Measurements from ENCODE around the gene ANKLE2. TPM values are rescaled to one million over a fixed set of nuclear protein-coding genes. Genes with fewer than 3 reads are reported as not detected.

The ANKLE2 gene
- total RNA-seq (2022; extraction: Qiagen RNA extraction; ENCODE audit: low read depth): 65.2 to 77.9 TPM (median 74.1 TPM) in 5 replicates

GRCh38 chr12:132761032-132761920 is at the start of gene ANKLE2:
Gene ANKLE2 (minus strand): TSS chr12:132761832. CDS start chr12:132761798, 34 bp downstream.

GRCh38 chr12:132710405-132711079 is 51.1 kb downstream of the ANKLE2 start, which contains the start of gene PGAM5:
Gene PGAM5 (plus strand): TSS chr12:132710842. CDS start chr12:132710877, 35 bp downstream.

GRCh38 chr12:132687211-132688164 is 74.1 kb downstream of the ANKLE2 start, which contains the start of the genes POLE and PXMP2:
Gene POLE (minus strand): TSS chr12:132687342. CDS start chr12:132687315, 27 bp downstream.
Gene PXMP2 (plus strand): TSS chr12:132687587. CDS start chr12:132687671, 84 bp downstream.

Other genes starting within 250 kb of the ANKLE2 start
- gene LRCOL1, start 151.2 kb downstream of the ANKLE2 start, total RNA-seq (2022; extraction: Qiagen RNA extraction; ENCODE audit: low read depth): not detected in 5 replicates
- 0.12 TPM in 1 of 5 replicates, not detected in the others for gene P2RX2, start 143.1 kb downstream of the ANKLE2 start, total RNA-seq (2022; extraction: Qiagen RNA extraction; ENCODE audit: low read depth)
- gene POLE, start 74.5 kb downstream of the ANKLE2 start, total RNA-seq (2022; extraction: Qiagen RNA extraction; ENCODE audit: low read depth): 42.9 to 46.7 TPM (median 44.0 TPM) in 5 replicates
- gene PXMP2, start 74.2 kb downstream of the ANKLE2 start, total RNA-seq (2022; extraction: Qiagen RNA extraction; ENCODE audit: low read depth): 21.1 to 33.0 TPM (median 30.6 TPM) in 5 replicates
- 40.9 to 61.2 TPM (median 56.3 TPM) in 5 replicates for gene PGAM5, start 51.0 kb downstream of the ANKLE2 start, total RNA-seq (2022; extraction: Qiagen RNA extraction; ENCODE audit: low read depth)
- 16.8 to 25.5 TPM (median 21.4 TPM) in 5 replicates for gene GOLGA3, start 67.0 kb upstream of the ANKLE2 start, total RNA-seq (2022; extraction: Qiagen RNA extraction; ENCODE audit: low read depth)
- gene CHFR, start 125.8 kb upstream of the ANKLE2 start, total RNA-seq (2022; extraction: Qiagen RNA extraction; ENCODE audit: low read depth): 19.7 to 24.4 TPM (median 22.6 TPM) in 5 replicates
- 2.6 to 3.6 TPM (median 3.2 TPM) in 5 replicates for gene ZNF605, start 194.5 kb upstream of the ANKLE2 start, total RNA-seq (2022; extraction: Qiagen RNA extraction; ENCODE audit: low read depth)
- 7.0 to 12.7 TPM (median 8.5 TPM) in 5 replicates for gene ZNF26, start 224.5 kb upstream of the ANKLE2 start, total RNA-seq (2022; extraction: Qiagen RNA extraction; ENCODE audit: low read depth)

Data from A549 treated with GW870086 at 1 μM for 4 hours (cell line).